Tibial artery (tissue), 4 donors: ENCODE results near the gene HIPK2.

Experiments
- DNase-seq, 2 donors: peaks; one replicate each; pipeline ENCODE4 v3.0.0-alpha.2; 2019
- H3K27ac ChIP-seq, 2 donors: fragments of 200-600 bp; sonication (generic) in 1 of 2; 1 replicate in 1 of 2; 2 replicates in 1 of 2; pipeline ENCODE4 v1.5.1; 2018 to 2019; ENCODE audit warnings: mild to moderate bottlenecking in 1 of 2
- H3K27me3 ChIP-seq, 2 donors: fragments of 200-600 bp; sonication (generic) in 1 of 2; one replicate each; pipeline versions ENCODE4 v1.5.1 to v1.6.0; 2016 to 2019
- H3K36me3 ChIP-seq, 3 donors: fragments of 200-600 bp; sonication (generic) in 2 of 3; one replicate each; pipeline ENCODE4 v1.5.1; 2016 to 2019; ENCODE audit warnings: mild to moderate bottlenecking in 2 of 3
- H3K4me1 ChIP-seq, 4 donors: fragments of 200-600 bp; sonication (generic) in 2 of 4; 1 replicate in 3 of 4; 2 replicates in 1 of 4; pipeline ENCODE4 v1.5.1; 2016 to 2019
- H3K4me3 ChIP-seq, 2 donors: fragments of 200-600 bp; sonication (generic) in 1 of 2; 1 replicate in 1 of 2; 2 replicates in 1 of 2; pipeline ENCODE4 v1.5.1; 2018 to 2019; ENCODE audit warnings: mild to moderate bottlenecking in 2 of 2
- H3K9me3 ChIP-seq, 3 donors: fragments of 200-600 bp; sonication (generic) in 1 of 3; one replicate each; pipeline ENCODE4 v1.5.1; 2016 to 2019
- CTCF ChIP-seq, 2 experiments: fragments of 200-600 bp in 1 of 2; fragments of 450-650 bp in 1 of 2; IDR thresholded peaks; one replicate each; pipeline ENCODE4 v1.5.1; 2017 to 2019; ENCODE audit warnings: antibody characterized with exemption in 2 of 2, mild to moderate bottlenecking in 1 of 2, moderate library complexity in 1 of 2
- intact Hi-C: fragments of 100-400 bp; cut with DNase I; formaldehyde crosslinking; loops from one replicate; pipeline ENCODE4 v1.15.0; 2023; ENCODE audit warnings: low total_unique reads

Gene HIPK2

GRCh38 chr7:139735466-139735865, 42.3 kb downstream of the HIPK2 start:
- Histone ChIP-seq H3K27ac (peak overlapping the region; percentile 86 to 96), H3K36me3 (no peaks in the 10 kb centered on the region), H3K9me3 (no peaks in the 10 kb centered on the region), H3K4me3 (no peak overlapping the region), H3K4me1 (peaks cover 4 to 96% (median 79%) of the 10 kb centered on the region in 4 donors), H3K27me3 (no peaks in the 10 kb centered on the region)
- intact Hi-C loops, result no loop called here
- no peak for DNase-seq
- no peak for TF ChIP-seq CTCF (IDR thresholded peaks at IDR 0.05)

DNA sequence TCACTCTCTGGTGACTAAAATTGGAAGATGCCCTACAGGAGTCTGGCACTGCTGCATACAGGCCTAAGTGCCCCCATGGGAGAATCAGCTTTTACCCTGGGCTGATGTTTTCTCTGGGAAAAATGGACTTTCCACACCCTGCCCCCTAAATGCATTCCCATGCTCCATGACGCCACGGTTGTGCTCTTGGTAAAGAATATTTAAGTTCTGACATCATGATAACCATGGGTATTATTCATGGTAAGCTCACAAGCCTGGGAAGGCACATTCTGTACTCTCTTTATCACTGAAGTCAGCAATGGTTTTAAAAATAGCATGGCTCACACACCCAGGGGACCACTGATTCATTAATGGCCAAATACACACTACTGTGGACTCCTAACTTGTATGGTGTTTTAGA, 43.4 kb downstream of the HIPK2 start:
- no peaks in the 10 kb centered on the region for H3K9me3 ChIP-seq
- H3K4me3 ChIP-seq, result no peak overlapping the region
- intact Hi-C loops, result no loop called here
- peak overlapping the region; percentile 91 to 96 for H3K27ac ChIP-seq
- H3K4me1 ChIP-seq, result peaks cover 4 to 96% (median 79%) of the 10 kb centered on the region in 4 donors
- peak; percentile 84 to 93 for DNase-seq
- no peaks in the 10 kb centered on the region for H3K27me3 ChIP-seq
- no peaks in the 10 kb centered on the region for H3K36me3 ChIP-seq
- TF ChIP-seq CTCF (IDR thresholded peaks at IDR 0.05), result no peak

- TF ChIP-seq CTCF (IDR thresholded peaks at IDR 0.05), result no peak
- Histone ChIP-seq H3K36me3 (peaks cover 0 to 5% (median 0%) of the 10 kb centered on the region in 3 donors), H3K27me3 (no peaks in the 10 kb centered on the region), H3K9me3 (no peaks in the 10 kb centered on the region), H3K4me3 (no peak overlapping the region), H3K4me1 (peaks cover 4 to 96% (median 79%) of the 10 kb centered on the region in 4 donors), H3K27ac (peak overlapping the region; percentile 91 to 96)
- intact Hi-C loops, result no loop called here
- no peak for DNase-seq
Observed at GRCh38 chr7:139733751-139734150, 44.0 kb downstream of the HIPK2 start.

- no peak for TF ChIP-seq CTCF (IDR thresholded peaks at IDR 0.05)
- peak overlapping the region; percentile 91 to 96 for H3K27ac ChIP-seq
- H3K4me3 ChIP-seq, result peak overlapping the region; percentile 9 to 15
- H3K36me3 ChIP-seq, result peaks cover 0 to 5% (median 0%) of the 10 kb centered on the region in 3 donors
- H3K4me1 ChIP-seq, result peaks cover 2 to 90% (median 70%) of the 10 kb centered on the region in 4 donors
- no peaks in the 10 kb centered on the region for H3K9me3 ChIP-seq
- intact Hi-C loops, result no loop called here
- no peak for DNase-seq
- H3K27me3 ChIP-seq, result no peaks in the 10 kb centered on the region
Observed at GRCh38 chr7:139732471-139733167, 45.2 kb downstream of the HIPK2 start.

DNA sequence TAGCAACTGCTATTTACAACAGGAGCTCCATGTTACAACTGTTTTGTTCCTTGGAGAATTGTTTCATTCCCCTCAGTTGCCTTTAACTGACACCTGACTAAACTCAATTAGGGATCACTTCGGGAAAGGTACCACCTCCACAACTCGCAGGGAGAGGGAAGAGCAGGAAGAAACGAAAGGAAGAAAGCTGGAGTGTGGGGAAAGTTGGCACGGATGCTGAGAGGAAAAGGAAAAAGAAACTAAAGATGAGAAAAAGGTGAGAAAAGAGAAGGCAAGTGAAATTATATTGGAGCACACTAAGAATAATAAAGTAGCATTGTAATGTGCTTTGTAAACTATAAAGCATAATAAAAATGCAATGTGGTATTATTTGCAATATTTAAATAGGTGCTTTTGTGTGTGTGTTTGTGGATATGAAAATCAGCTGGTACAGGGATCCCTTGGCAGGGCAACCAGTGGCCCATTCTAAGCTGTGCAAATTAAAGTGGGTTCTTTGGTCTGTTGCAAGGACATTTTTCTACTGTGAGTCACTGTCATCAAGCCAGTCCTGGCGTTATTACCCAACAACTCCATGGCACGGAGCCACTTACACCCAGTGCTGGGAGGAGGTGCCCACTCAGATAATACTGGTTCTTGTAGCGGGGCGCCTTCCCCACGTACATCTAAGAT, 45.9 kb downstream of the HIPK2 start:
- TF ChIP-seq CTCF (IDR thresholded peaks at IDR 0.05), result no peak
- Histone ChIP-seq H3K4me1 (peaks cover 0 to 90% (median 70%) of the 10 kb centered on the region in 4 donors), H3K9me3 (no peaks in the 10 kb centered on the region), H3K36me3 (peaks cover 0 to 5% (median 0%) of the 10 kb centered on the region in 3 donors), H3K4me3 (peak overlapping the region; percentile 9 to 15), H3K27ac (peak overlapping the region; percentile 91 to 96), H3K27me3 (no peaks in the 10 kb centered on the region)
- intact Hi-C loops, result no loop called here
- peak; percentile 93 to 98 for DNase-seq
